H9 (cell line): ENCODE results near the gene NFE2L3. TPM values are rescaled to one million over a fixed set of nuclear protein-coding genes. Genes with fewer than 3 reads are reported as not detected.

ENCODE experiments used
- DNase-seq: peaks from one replicate; pipeline ENCODE4 v3.0.0-alpha.2; 2017
- H2AFZ ChIP-seq: one replicate; pipeline ENCODE4 v1.6.1; 2013; ENCODE audit warnings: mild to moderate bottlenecking, low read length, control low read depth, moderate library complexity
- H2AK5ac ChIP-seq: 2 replicates; pipeline ENCODE4 v1.6.1; 2013; ENCODE audit warnings: low read length, control low read depth, mixed read lengths; ENCODE audit not compliant: insufficient read length
- H2BK120ac ChIP-seq: one replicate; pipeline ENCODE4 v1.6.1; 2013; ENCODE audit warnings: low read depth, mild to moderate bottlenecking, low read length, control low read depth, inconsistent platforms; ENCODE audit not compliant: poor library complexity, severe bottlenecking
- H2BK12ac ChIP-seq: 2 replicates; pipeline ENCODE4 v1.6.1; 2013; ENCODE audit warnings: low read length, control low read depth, mixed read lengths, low read depth; ENCODE audit not compliant: insufficient read length
- H2BK15ac ChIP-seq: 2 replicates; pipeline ENCODE4 v1.6.1; 2013; ENCODE audit warnings: low read depth, low read length, control low read depth
- H2BK20ac ChIP-seq: one replicate; pipeline ENCODE4 v1.6.1; 2013; ENCODE audit warnings: low read depth, mild to moderate bottlenecking, low read length, control low read depth, inconsistent platforms; ENCODE audit not compliant: poor library complexity, severe bottlenecking
- H2BK5ac ChIP-seq: 2 replicates; pipeline ENCODE4 v1.6.1; 2013; ENCODE audit warnings: low read length, control low read depth, mixed read lengths; ENCODE audit not compliant: insufficient read length
- H3K14ac ChIP-seq: 2 replicates; pipeline ENCODE4 v1.6.1; 2013; ENCODE audit warnings: low read length, control low read depth; ENCODE audit not compliant: insufficient read depth
- H3K18ac ChIP-seq: 2 replicates; pipeline ENCODE4 v1.6.1; 2013; ENCODE audit warnings: low read depth, mild to moderate bottlenecking, mixed read lengths, low read length, control low read depth; ENCODE audit not compliant: insufficient read length
- H3K23ac ChIP-seq: 2 replicates; pipeline ENCODE4 v1.6.1; 2013; ENCODE audit warnings: low read length, control low read depth, mixed read lengths, low read depth; ENCODE audit not compliant: insufficient read length
- H3K23me2 ChIP-seq: 2 replicates; pipeline ENCODE4 v1.6.1; 2013; ENCODE audit warnings: low read depth, mild to moderate bottlenecking, mixed read lengths, low read length, control low read depth; ENCODE audit not compliant: insufficient read length, poor library complexity, severe bottlenecking
- H3K27ac ChIP-seq: 2 replicates; pipeline ENCODE4 v1.5.1; 2013; ENCODE audit warnings: low read length, control low read depth, mixed read lengths, low read depth; ENCODE audit not compliant: insufficient read length
- H3K27me3 ChIP-seq: 2 replicates; pipeline ENCODE4 v1.6.1; 2013; ENCODE audit warnings: low read length, control low read depth, inconsistent platforms; ENCODE audit not compliant: insufficient read depth
- H3K4ac ChIP-seq: 2 replicates; pipeline ENCODE4 v1.6.1; 2013; ENCODE audit warnings: low read depth, mild to moderate bottlenecking, control low read depth, inconsistent platforms, low read length, moderate library complexity
- H3K4me1 ChIP-seq: 2 replicates; pipeline ENCODE4 v1.6.1; 2013; ENCODE audit warnings: low read length, control low read depth, inconsistent platforms; ENCODE audit not compliant: insufficient read depth
- H3K4me2 ChIP-seq: 2 replicates; pipeline ENCODE4 v1.6.1; 2013; ENCODE audit warnings: low read length, control low read depth, mixed read lengths; ENCODE audit not compliant: insufficient read length, insufficient read depth
- H3K56ac ChIP-seq: 2 replicates; pipeline ENCODE4 v1.6.1; 2013; ENCODE audit warnings: low read depth, mild to moderate bottlenecking, mixed read lengths, low read length, control low read depth; ENCODE audit not compliant: insufficient read length
- H3K79me1 ChIP-seq: 2 replicates; pipeline ENCODE4 v1.6.1; 2013; ENCODE audit warnings: low read depth, mild to moderate bottlenecking, moderate library complexity, low read length, control low read depth, inconsistent platforms; ENCODE audit not compliant: insufficient read depth, poor library complexity, severe bottlenecking
- H3K79me2 ChIP-seq: 2 replicates; pipeline ENCODE4 v1.6.1; 2013; ENCODE audit warnings: low read length, control low read depth, inconsistent platforms; ENCODE audit not compliant: insufficient read depth
- H3K9ac ChIP-seq: 2 replicates; pipeline ENCODE4 v1.6.1; 2013; ENCODE audit warnings: low read length, control low read depth, mixed read lengths; ENCODE audit not compliant: insufficient read length; ENCODE audit errors: extremely low read depth
- H3K9me3 ChIP-seq: one replicate; pipeline ENCODE4 v1.6.1; 2013; ENCODE audit warnings: low read depth, low read length, inconsistent platforms; ENCODE audit not compliant: control insufficient read depth
- H3T11ph ChIP-seq: one replicate; pipeline ENCODE4 v1.6.1; 2013; ENCODE audit warnings: mild to moderate bottlenecking, low read length, control low read depth, inconsistent platforms
- H4K20me1 ChIP-seq: one replicate; pipeline ENCODE4 v1.6.1; 2013; ENCODE audit not compliant: control insufficient read depth, insufficient read length, insufficient read depth
- H4K5ac ChIP-seq: 2 replicates; pipeline ENCODE4 v1.6.1; 2013; ENCODE audit warnings: low read depth, mild to moderate bottlenecking, mixed read lengths, low read length, control low read depth; ENCODE audit not compliant: insufficient read length
- H4K8ac ChIP-seq: replicated peaks from 2 replicates; pipeline ENCODE4 v1.6.1; 2013; ENCODE audit warnings: low read length, control low read depth, mixed read lengths, low read depth; ENCODE audit not compliant: insufficient read length
- H4K91ac ChIP-seq: 2 replicates; pipeline ENCODE4 v1.6.1; 2013; ENCODE audit warnings: low read depth, mild to moderate bottlenecking, moderate library complexity, mixed read lengths, low read length, control low read depth; ENCODE audit not compliant: insufficient read length
- H3K27ac Mint-ChIP-seq, 3 experiments: 2 replicates in 2 of 3; 3 replicates in 1 of 3; pipeline ENCODE4 v1.8.0; 2020 to 2021; ENCODE audit warnings: mixed read lengths in 3 of 3, mild to moderate bottlenecking in 1 of 3, moderate library complexity in 1 of 3
- H3K27me3 Mint-ChIP-seq: 2 replicates; pipeline ENCODE4 v1.8.0; 2021; ENCODE audit warnings: low read depth, mild to moderate bottlenecking, moderate library complexity, mixed read lengths
- H3K36me3 Mint-ChIP-seq, 3 experiments: 2 replicates in 2 of 3; 3 replicates in 1 of 3; pipeline ENCODE4 v1.8.0; 2020 to 2021; ENCODE audit warnings: low read depth in 3 of 3, mixed read lengths in 3 of 3; ENCODE audit not compliant: insufficient read depth in 1 of 3
- H3K4me1 Mint-ChIP-seq, 2 experiments: 2 replicates each; pipeline ENCODE4 v1.8.0; 2020; ENCODE audit warnings: mixed read lengths in 2 of 2
- H3K4me3 Mint-ChIP-seq, 2 experiments: 2 replicates in 1 of 2; 3 replicates in 1 of 2; pipeline ENCODE4 v1.8.0; 2020 to 2021; ENCODE audit warnings: mild to moderate bottlenecking in 2 of 2, mixed read lengths in 2 of 2, moderate library complexity in 1 of 2
- H3K9me3 Mint-ChIP-seq, 2 experiments: 2 replicates in 1 of 2; 3 replicates in 1 of 2; pipeline ENCODE4 v1.8.0; 2020; ENCODE audit warnings: mild to moderate bottlenecking in 2 of 2, mixed read lengths in 2 of 2, moderate library complexity in 1 of 2
- CTCF ChIP-seq: fragments of 200-600 bp; sonication (generic); conservative IDR thresholded peaks from 3 replicates; pipeline ENCODE4 v1.8.0; 2021; ENCODE audit warnings: antibody characterized with exemption, mild to moderate bottlenecking
- WGBS: extraction: QIAGEN DNeasy Blood & Tissue Kit; methylation state at CpG from one replicate; pipeline ENCODE4 v1.1.7; 2013; ENCODE audit warnings: missing lambda C conversion rate, low lambda C conversion rate, mixed read lengths; ENCODE audit not compliant: insufficient read length; ENCODE audit errors: extremely low coverage; 5-methylcytosine and 5-hydroxymethylcytosine counted together
- total RNA-seq: library from RNA; stranded (reverse); gene quantifications from 2 replicates; pipeline ENCODE4 v1.2.1, GENCODE V29; 2021

Gene NFE2L3
- total RNA-seq, 1 experiment from 2014 or later: 46.9 TPM

GRCh38 chr7:26153823-26154783 is 2.1 kb downstream of the NFE2L3 start:
- H2BK20ac ChIP-seq: no peak overlapping the region
- Mint-ChIP-seq H3K36me3 (peaks cover 0 to 36% (median 0%) of the 10 kb centered on the region in 3 experiments; a peak in 3 of 7 replicates), H3K27ac (peak overlapping the region; percentile 97 to 100 (median 97))

More at GRCh38 chr7:26153823-26154783, 2.1 kb downstream of the NFE2L3 start:
- Histone ChIP-seq H4K8ac (peak overlapping the region; percentile 74), H3K79me1 (peaks cover 4% of the 10 kb centered on the region), H3K4me2 (peak overlapping the region; percentile 59), H3K14ac (peak overlapping the region; percentile 60), H3K18ac (peak overlapping the region; percentile 59), H4K20me1 (no peaks in the 10 kb centered on the region), H2BK12ac (peak overlapping the region; percentile 78), H3K4me1 (peaks cover 29% of the 10 kb centered on the region), H3K9ac (peak overlapping the region; percentile 88), H2AFZ (no peak overlapping the region), H3T11ph (no peak overlapping the region), H3K23ac (peak overlapping the region; percentile 7), H3K79me2 (peaks cover 51% of the 10 kb centered on the region), H3K4ac (peak overlapping the region; percentile 14), H3K27ac (peak overlapping the region; percentile 94), H2BK5ac (peak overlapping the region; percentile 17), H3K56ac (peak overlapping the region; percentile 11), H2BK15ac (no peak overlapping the region), H2AK5ac (peak overlapping the region; percentile 95), H3K27me3 (no peaks in the 10 kb centered on the region), H3K23me2 (peaks cover 11% of the 10 kb centered on the region), H2BK120ac (no peak overlapping the region), H3K9me3 (no peaks in the 10 kb centered on the region), H4K5ac (peak overlapping the region; percentile 7), H4K91ac (peak overlapping the region; percentile 25)
- Mint-ChIP-seq H3K4me3 (peak overlapping the region; percentile 93 to 100), H3K27me3 (peaks cover 20% of the 10 kb centered on the region), H3K4me1 (peaks cover 70 to 74% of the 10 kb centered on the region in 2 experiments), H3K9me3 (no peaks in the 10 kb centered on the region; a peak in 1 of 5 replicates)
- DNase-seq: peak; percentile 87
- peak; percentile 7; the same call in 1 of the 3 replicates for TF ChIP-seq CTCF
- WGBS: no CpG with 5 or more reads among the region's 15 CpGs
